ENCODE measurements around the gene ADGRV1.
"Not testable (repeated sequence)": the region's sequence is repeated elsewhere in the genome, so short reads cannot be mapped to it uniquely, and the experiment has no call there.

The ADGRV1 gene

DNA sequence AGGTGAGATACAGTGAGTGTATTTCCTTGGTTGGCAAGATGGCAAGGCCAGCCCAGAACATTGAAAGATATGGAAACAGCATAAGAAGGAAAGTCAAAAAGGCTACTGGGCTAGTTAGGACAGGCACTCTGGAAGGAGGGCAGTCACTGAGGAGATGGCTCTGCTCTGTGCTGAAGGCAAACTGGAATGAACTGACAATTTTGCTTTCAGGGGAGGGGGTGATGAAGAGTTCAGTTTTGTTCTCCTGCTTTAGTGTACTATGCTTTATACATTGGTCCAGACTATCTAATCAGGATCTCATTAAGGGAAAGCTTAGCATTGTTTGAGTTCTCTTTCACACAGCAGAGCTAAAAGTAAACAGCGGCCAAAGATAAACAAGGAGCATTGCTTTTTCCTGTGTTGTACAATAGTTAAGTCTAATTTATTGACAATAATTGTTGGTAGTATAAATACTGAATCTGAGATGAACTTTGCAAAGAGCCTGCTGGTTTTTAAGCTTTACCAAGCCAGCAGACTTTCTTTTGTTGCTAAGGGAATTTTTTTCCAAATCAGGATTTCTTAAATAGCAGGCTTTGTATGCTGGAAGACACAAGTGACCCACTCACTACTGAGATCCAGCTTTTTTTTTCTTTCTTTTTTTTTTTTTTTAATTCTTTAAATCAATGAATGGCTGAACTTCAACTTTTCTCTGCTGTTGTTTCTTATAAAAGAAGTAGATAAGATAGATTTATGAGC, 469.0 kb downstream of the ADGRV1 start:
- DNase-seq (ENCODE audit: low read depth in 2 of 2) = no peak

- no peak for DNase-seq (ENCODE audit: low read depth in 2 of 2)
These were observed 469.9 kb downstream of the ADGRV1 start for GRCh38 chr5:91028499-91028956.

- DNase-seq (ENCODE audit: low read depth in 2 of 2) = no peak
These were observed 472.2 kb downstream of the ADGRV1 start for GRCh38 chr5:91030521-91031401.

GRCh38 chr5:91031402-91031752, 472.8 kb downstream of the ADGRV1 start:
- DNase-seq (ENCODE audit: low read depth in 2 of 2) = no peak

GRCh38 chr5:91032125-91032524, 473.5 kb downstream of the ADGRV1 start:
- no peak for DNase-seq (ENCODE audit: low read depth in 2 of 2)

- no peak for DNase-seq (ENCODE audit: low read depth in 2 of 2)
These were observed 474.8 kb downstream of the ADGRV1 start for GRCh38 chr5:91033370-91033769.

DNA sequence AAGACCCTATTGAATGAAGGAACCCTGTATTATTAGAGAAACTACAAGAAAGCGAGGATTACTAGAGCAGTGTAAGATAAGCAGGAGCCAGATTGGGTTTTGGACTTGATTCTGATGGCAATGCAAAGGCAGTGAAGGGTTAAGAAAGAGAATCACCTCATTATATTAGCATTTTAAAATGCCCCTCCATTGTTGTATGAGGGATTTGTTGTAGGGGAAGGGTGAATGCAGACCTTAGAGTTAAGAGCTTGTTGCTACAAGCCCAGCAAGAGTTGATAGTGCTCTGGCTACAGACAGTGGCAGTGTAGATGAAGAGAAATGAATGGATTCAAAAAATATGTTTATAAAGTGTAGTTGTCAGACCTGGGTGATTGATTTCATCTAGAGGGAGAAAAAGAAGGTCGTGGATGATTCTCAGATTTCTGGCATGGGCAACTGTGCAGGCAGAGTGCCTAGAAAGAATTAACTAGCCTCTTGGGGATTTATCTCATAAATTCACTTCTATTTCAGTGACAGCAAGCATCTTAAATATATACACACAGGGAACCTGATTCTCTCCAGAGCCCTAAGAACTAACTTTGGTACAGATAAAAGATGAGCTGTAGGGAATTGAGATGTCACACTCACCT, 479.7 kb downstream of the ADGRV1 start:
- DNase-seq (ENCODE audit: low read depth in 2 of 2) = no peak

- DNase-seq (ENCODE audit: low read depth in 2 of 2) = not testable (repeated sequence)
These were observed 482.5 kb downstream of the ADGRV1 start for GRCh38 chr5:91041132-91041531.

DNA sequence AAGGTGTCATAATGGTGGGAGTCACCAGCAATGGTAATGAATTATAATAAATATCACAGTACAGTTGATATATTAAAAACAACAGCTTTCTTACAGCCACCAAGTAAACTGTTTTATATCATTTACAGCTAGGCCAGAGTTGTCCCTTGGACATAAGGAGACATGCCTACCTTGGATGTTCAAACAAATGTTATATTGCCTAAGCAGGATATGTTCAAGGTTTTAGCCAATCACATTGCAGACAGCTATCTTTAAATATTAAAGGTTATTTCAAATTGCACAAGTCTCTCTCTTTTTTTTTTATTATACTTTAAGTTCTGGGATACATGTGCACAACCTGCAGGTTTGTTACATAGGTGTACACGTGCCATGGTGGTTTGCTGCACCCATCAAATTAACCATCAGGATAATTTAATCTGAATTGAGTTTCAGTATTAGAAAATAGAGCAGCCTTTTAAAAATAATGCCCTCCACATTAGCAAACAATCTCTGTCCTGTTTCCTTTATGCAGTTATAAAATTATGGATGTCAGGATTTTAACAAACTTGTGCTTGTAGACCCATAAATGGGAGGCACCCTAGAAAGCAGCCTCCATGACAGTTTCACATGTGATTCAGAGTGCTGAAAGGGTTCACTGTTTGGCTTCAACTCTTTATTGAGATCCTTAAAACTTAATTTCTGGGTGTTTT, 483.8 kb downstream of the ADGRV1 start:
- no peak for DNase-seq (ENCODE audit: low read depth in 2 of 2)

DNA sequence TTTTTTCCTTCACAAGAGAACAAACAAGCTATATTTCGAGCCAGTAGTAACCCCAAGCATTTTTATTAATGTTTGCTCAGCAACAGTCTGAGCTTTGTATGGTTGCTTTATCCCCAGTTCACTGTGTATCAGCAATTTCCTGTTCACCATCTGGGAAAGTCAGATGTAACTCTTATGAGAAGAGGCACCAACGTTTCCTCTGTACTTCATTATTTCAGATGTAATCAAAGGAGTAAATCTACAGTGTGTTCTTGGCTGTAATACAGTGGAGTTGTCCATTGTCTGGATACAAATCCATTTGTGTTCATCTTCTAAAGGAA, 484.3 kb downstream of the ADGRV1 start:
- DNase-seq (ENCODE audit: low read depth in 2 of 2) = no peak

DNA sequence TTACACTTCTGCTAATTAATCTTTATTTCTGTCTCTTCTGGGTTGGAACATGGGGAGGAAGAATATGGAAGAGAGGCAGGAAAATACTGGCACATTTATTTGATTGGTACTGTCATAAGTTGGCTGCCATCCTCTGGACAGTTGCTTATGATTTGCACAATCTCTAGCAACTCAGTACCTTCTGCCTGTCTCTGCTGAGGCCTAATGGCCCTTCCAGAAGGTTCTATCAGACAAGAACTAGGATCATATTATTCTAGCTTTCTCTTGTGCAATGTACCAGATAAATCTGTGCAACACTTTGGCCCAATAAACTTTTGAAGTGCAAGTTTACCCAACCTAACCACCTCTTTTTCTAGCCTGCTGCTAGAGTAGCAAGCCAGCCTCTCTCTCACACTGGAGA, 489.5 kb downstream of the ADGRV1 start:
- no peak for DNase-seq (ENCODE audit: low read depth in 2 of 2)

- no peak for DNase-seq (ENCODE audit: low read depth in 2 of 2)
These were observed 490.5 kb downstream of the ADGRV1 start for GRCh38 chr5:91049112-91049511.

DNA sequence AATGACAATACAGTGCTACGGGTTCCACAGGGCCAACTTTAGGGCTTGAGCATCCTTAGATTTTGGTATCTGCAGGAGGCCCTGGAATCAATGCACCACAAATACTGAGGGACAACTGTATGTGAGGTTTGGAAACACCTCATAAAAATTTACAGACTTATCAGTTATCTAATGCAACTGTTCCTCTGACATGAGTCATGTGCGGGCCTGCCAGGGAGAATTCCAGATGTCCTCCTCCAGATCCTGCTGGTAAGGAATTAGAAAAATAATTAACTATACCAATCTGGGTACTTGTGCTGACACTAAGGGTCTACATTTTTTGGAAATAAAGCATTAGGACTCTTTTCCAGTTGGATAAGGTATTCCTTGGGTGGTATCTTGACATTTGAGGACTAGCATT, 491.2 kb downstream of the ADGRV1 start:
- no peak for DNase-seq (ENCODE audit: low read depth in 2 of 2)

GRCh38 chr5:91052411-91052810, 493.8 kb downstream of the ADGRV1 start:
- not testable (repeated sequence) for DNase-seq (ENCODE audit: low read depth in 2 of 2)

- no peak for DNase-seq (ENCODE audit: low read depth in 2 of 2)
These were observed 494.6 kb downstream of the ADGRV1 start for GRCh38 chr5:91052977-91053740.

DNA sequence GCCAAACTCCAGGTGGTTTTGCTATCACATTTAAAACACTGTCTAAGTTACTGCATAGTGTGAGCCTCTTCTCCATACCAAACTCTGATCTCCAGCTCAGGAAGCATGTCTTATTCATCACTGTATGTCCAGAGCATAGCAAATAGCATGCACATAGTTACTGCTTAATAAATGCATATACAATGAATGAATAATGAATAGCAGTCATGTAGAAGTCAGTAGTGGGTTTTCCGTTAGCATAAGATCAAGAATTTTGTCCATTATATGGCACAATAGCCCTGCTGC, 495.1 kb downstream of the ADGRV1 start:
- DNase-seq (ENCODE audit: low read depth in 2 of 2) = no peak

GRCh38 chr5:91058155-91058554, 499.6 kb downstream of the ADGRV1 start:
- no peak for DNase-seq (ENCODE audit: low read depth in 2 of 2)

GRCh38 chr5:91058575-91058974, 500.0 kb downstream of the ADGRV1 start:
- no peak for DNase-seq (ENCODE audit: low read depth in 2 of 2)

DNA sequence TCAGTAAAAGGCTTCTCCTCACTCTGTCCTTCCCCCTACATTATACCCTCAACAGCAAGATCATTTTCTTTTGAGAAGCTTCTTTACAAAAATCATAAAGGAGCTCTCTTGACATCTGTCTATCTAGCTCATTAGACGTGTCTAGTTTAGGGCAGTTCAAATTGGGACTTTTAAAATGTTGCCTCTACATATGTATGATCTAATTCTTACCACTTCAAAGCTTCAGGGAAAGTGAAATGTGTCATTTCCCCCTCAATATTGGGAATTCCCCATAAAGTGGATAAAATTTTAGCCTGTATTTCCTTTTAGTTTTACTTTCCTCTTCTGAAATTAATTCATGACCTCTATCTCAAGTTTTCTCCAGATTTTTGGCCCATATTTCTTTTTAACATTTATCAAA, 500.8 kb downstream of the ADGRV1 start:
- DNase-seq (ENCODE audit: low read depth in 2 of 2) = no peak

- DNase-seq (ENCODE audit: low read depth in 2 of 2) = no peak
These were observed 502.5 kb downstream of the ADGRV1 start for GRCh38 chr5:91061094-91061493.

DNA sequence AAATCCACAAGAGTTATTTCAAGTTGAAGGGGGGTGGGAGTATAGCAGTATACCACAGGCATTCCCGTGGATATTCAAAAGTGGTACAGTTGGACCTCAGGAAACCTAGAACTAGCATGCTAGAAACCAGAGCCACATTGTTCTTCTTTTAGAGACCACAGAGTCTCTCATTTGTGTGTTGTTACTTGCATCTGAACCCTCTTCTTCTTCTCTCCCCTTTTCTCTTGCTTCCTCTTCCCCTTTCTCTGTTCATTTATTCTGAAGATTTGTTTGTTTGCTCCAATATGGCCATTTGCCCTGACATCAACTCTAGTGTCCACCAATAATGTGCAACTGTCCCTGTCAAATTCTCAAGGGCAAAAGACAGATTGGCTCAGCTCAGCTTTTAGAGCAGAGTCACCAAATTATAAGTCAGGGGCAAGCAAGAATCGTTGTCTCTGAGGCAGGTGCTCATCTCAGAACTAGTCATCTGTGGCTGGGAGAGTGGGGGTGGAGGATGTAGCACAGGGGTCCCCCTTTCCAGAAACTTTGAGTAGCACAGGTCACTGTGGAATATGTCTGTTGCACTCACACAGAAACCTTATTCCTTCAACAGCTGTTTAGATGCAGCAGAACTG, 503.5 kb downstream of the ADGRV1 start:
- DNase-seq (ENCODE audit: low read depth in 2 of 2) = no peak

Data from stimulated activated CD8-positive, alpha-beta memory T cell treated with anti-CD3 and anti-CD28 coated beads, Interleukin-7, amount 100 ng/mL, for 1 hour (primary cell).